B cell (primary cell): ENCODE measurements around the gene UBE2J1. TPM values are rescaled to one million over a fixed set of nuclear protein-coding genes. Genes with fewer than 3 reads are reported as not detected.

ENCODE experiments used
- ATAC-seq: fragments of 200-7000 bp; cut with Tn5 transposase; one replicate; pipeline ENCODE4 v1.10.0; 2021; ENCODE audit warnings: low read depth, mild to moderate bottlenecking, moderate number of reproducible peaks, moderate library complexity
- CTCF ChIA-PET: fragments of 350-600 bp; sonication (Branson Sonifier 250); formaldehyde crosslinking; loops from one replicate; lab custom pipeline; 2021; ENCODE audit warnings: antibody characterized with exemption, inconsistent platforms; lab: Charles Lee
- POLR2A ChIA-PET: fragments of 350-600 bp; sonication (Branson Sonifier 250); formaldehyde crosslinking; loops from one replicate; lab custom pipeline; 2021; ENCODE audit warnings: antibody characterized with exemption; lab: Charles Lee
- DNase-seq: peaks from one replicate; pipeline ENCODE4 v3.0.0; 2013
- H2AFZ ChIP-seq: 2 replicates; pipeline ENCODE4 v1.6.1; 2012; ENCODE audit warnings: mild to moderate bottlenecking, low read depth, low read length; ENCODE audit not compliant: insufficient read depth, poor library complexity, severe bottlenecking
- H3K27ac ChIP-seq, 2 donors: 1 replicate in 1 of 2; 2 replicates in 1 of 2; pipeline ENCODE4 v1.5.1; 2012 to 2013; ENCODE audit warnings: low read length in 2 of 2, mild to moderate bottlenecking in 2 of 2, moderate library complexity in 1 of 2
- H3K27me3 ChIP-seq, 4 experiments: fragments of 200-600 bp in 1 of 4; sonication (generic) in 1 of 4; replicated peaks in 1 of 4; 1 replicate in 2 of 4; 2 replicates in 2 of 4; pipeline versions ENCODE4 v1.6.1 to v1.7.0; 2013 to 2016; ENCODE audit warnings: low read length in 3 of 4, mild to moderate bottlenecking in 2 of 4, mixed read lengths in 1 of 4, moderate library complexity in 1 of 4; ENCODE audit not compliant: insufficient read depth in 4 of 4, control insufficient read depth in 3 of 4; ENCODE audit errors: control extremely low read depth in 1 of 4
- H3K36me3 ChIP-seq, 2 experiments: replicated peaks in 1 of 2; 1 replicate in 1 of 2; 2 replicates in 1 of 2; pipeline versions ENCODE4 v1.6.1 to v1.7.1; 2013; ENCODE audit warnings: low read length in 1 of 2; ENCODE audit not compliant: insufficient read depth in 2 of 2, control insufficient read depth in 1 of 2; ENCODE audit errors: control extremely low read depth in 1 of 2, extremely low read depth in 1 of 2
- H3K4me1 ChIP-seq, 2 donors: fragments of 200-600 bp in 1 of 2; sonication (generic) in 1 of 2; 1 replicate in 1 of 2; 2 replicates in 1 of 2; pipeline versions ENCODE4 v1.5.1 to v1.6.1; 2013 to 2017; ENCODE audit warnings: low read length in 2 of 2; ENCODE audit not compliant: control insufficient read depth in 2 of 2, insufficient read depth in 2 of 2
- H3K4me2 ChIP-seq: replicated peaks from 2 replicates; pipeline ENCODE3; 2012; ENCODE audit warnings: mild to moderate bottlenecking, low read depth, low read length; ENCODE audit not compliant: poor library complexity, severe bottlenecking
- H3K4me3 ChIP-seq, 5 experiments: fragments of 200-600 bp in 1 of 5; sonication (generic) in 1 of 5; 1 replicate in 3 of 5; 2 replicates in 2 of 5; pipeline versions ENCODE4 v1.5.1 to v1.7.0; 2011 to 2016; ENCODE audit warnings: low read length in 4 of 5, mild to moderate bottlenecking in 4 of 5, low read depth in 2 of 5, control low read depth in 1 of 5, moderate library complexity in 1 of 5; ENCODE audit not compliant: insufficient read depth in 1 of 5; ENCODE audit errors: control extremely low read depth in 1 of 5, extremely low read depth in 1 of 5
- H3K79me2 ChIP-seq: fragments of 200-600 bp; sonication (generic); one replicate; pipeline ENCODE4 v1.6.0; 2016; ENCODE audit warnings: low read length; ENCODE audit not compliant: control insufficient read depth, insufficient read depth
- H3K9ac ChIP-seq: fragments of 200-600 bp; sonication (generic); 2 replicates; pipeline ENCODE4 v1.6.1; 2017; ENCODE audit warnings: mild to moderate bottlenecking, low read length, moderate library complexity
- H3K9me3 ChIP-seq, 3 donors: one replicate each; pipeline versions ENCODE4 v1.6.1 to v1.7.1; 2013; ENCODE audit warnings: low read length in 2 of 3; ENCODE audit not compliant: control insufficient read depth in 2 of 3, insufficient read depth in 1 of 3; ENCODE audit errors: control extremely low read depth in 1 of 3
- H4K20me1 ChIP-seq: 2 replicates; pipeline ENCODE4 v1.6.0; 2012; ENCODE audit warnings: mild to moderate bottlenecking, low read length; ENCODE audit not compliant: insufficient read depth, control insufficient read depth, poor library complexity, severe bottlenecking
- H3K27ac Mint-ChIP-seq: one replicate; pipeline ENCODE4 v1.8.0; 2021; ENCODE audit warnings: mixed read lengths
- H3K27me3 Mint-ChIP-seq: one replicate; pipeline ENCODE4 v1.8.0; 2021; ENCODE audit warnings: mixed read lengths
- H3K4me1 Mint-ChIP-seq: one replicate; pipeline ENCODE4 v1.8.0; 2021; ENCODE audit warnings: mixed read lengths
- H3K4me3 Mint-ChIP-seq: one replicate; pipeline ENCODE4 v1.8.0; 2021; ENCODE audit warnings: mixed read lengths
- H3K9me3 Mint-ChIP-seq: one replicate; pipeline ENCODE4 v1.8.0; 2022; ENCODE audit warnings: mixed read lengths; ENCODE audit not compliant: insufficient read depth
- CTCF ChIP-seq: fragments of 200-600 bp; IDR thresholded peaks from one replicate; pipeline ENCODE4 v1.8.0; 2022; ENCODE audit warnings: antibody characterized with exemption, mild to moderate bottlenecking
- EZH2 ChIP-seq: IDR thresholded peaks from 2 replicates; pipeline ENCODE4 v1.6.1; 2012; ENCODE audit warnings: borderline replicate concordance, low read depth, mild to moderate bottlenecking, moderate library complexity, low read length; ENCODE audit not compliant: insufficient read depth, poor library complexity, severe bottlenecking
- WGBS: methylation state at CpG from one replicate; pipeline ENCODE4 v1.1.5; 2013; ENCODE audit warnings: missing lambda C conversion rate; ENCODE audit not compliant: insufficient coverage; 5-methylcytosine and 5-hydroxymethylcytosine counted together
- intact Hi-C: fragments of 100-400 bp; cut with micrococcal nuclease; formaldehyde crosslinking; loops from one replicate; pipeline ENCODE4 v1.10.0; 2022
- polyA plus RNA-seq: library from polyadenylated mRNA; depleted of rRNA; stranded (reverse); fragments of >200 nt; gene quantifications from 2 replicates; pipeline ENCODE4 v1.2.3, GENCODE V29; 2012
- total RNA-seq, 2 donors: library from RNA; stranded (reverse); fragments of 120-200 nt in 1 of 2; gene quantifications; 1 replicate in 1 of 2; 2 replicates in 1 of 2; pipeline versions ENCODE4 v1.2.3 to v1.2.4, GENCODE V29; 2013 to 2022

Gene UBE2J1
- total and polyA plus RNA-seq, 2 donors (not counting 1 experiment from before 2014, with no cell fraction given): 31.1 to 55.6 TPM

GRCh38 chr6:89386917-89387491 is 34.5 kb upstream of the UBE2J1 start:
- Histone ChIP-seq H2AFZ (no peak overlapping the region), H3K79me2 (no peaks in the 10 kb centered on the region), H3K9ac (no peak overlapping the region), H4K20me1 (no peaks in the 10 kb centered on the region), H3K36me3 (no peaks in the 10 kb centered on the region), H3K27ac (no peak overlapping the region), H3K27me3 (peaks cover 0 to 18% (median 9%) of the 10 kb centered on the region in 4 experiments), H3K9me3 (peaks cover 0 to 4% (median 0%) of the 10 kb centered on the region in 3 donors), H3K4me2 (peak overlapping the region; percentile 6), H3K4me1 (peaks cover 12 to 14% of the 10 kb centered on the region in 2 donors), H3K4me3 (no peak overlapping the region)
- DNase-seq (no peak), ATAC-seq (no peak)
- Mint-ChIP-seq H3K9me3 (no peaks in the 10 kb centered on the region), H3K27me3 (peaks cover 16% of the 10 kb centered on the region), H3K4me1 (peaks cover 13% of the 10 kb centered on the region), H3K27ac (peak overlapping the region; percentile 29), H3K4me3 (peak overlapping the region; percentile 50)
- no peak for TF ChIP-seq CTCF
- no peak for TF ChIP-seq EZH2
- WGBS: 60% methylated on average over 1 of the region's 6 CpGs
- POLR2A ChIA-PET: interaction anchor here (0.6 kb wide), 1 partner anchor 27 kb away, joined by 3 read pairs; no protein-coding TSS in a partner anchor
- CTCF ChIA-PET: interaction anchor here (1.4 kb wide), 1 partner anchor 15 kb away, joined by 5 read pairs; no protein-coding TSS in a partner anchor
- intact Hi-C loops: no loop called here

GRCh38 chr6:89385846-89386245 is 33.3 kb upstream of the UBE2J1 start:
- no peak for ATAC-seq
- TF ChIP-seq CTCF (no peak), EZH2 (no peak)
- no peak overlapping the region for H3K9ac ChIP-seq
- H3K36me3 ChIP-seq: no peaks in the 10 kb centered on the region
- H3K27me3 ChIP-seq: peaks cover 0 to 18% (median 9%) of the 10 kb centered on the region in 4 experiments
- intact Hi-C loops: no loop called here
- no peak for DNase-seq
- no peak overlapping the region for H2AFZ ChIP-seq
- H3K4me2 ChIP-seq: no peak overlapping the region
- CTCF ChIA-PET: interaction anchor here (1.2 kb wide), 1 partner anchor 17 kb away, joined by 4 read pairs; no protein-coding TSS in a partner anchor
- POLR2A ChIA-PET: no interaction called here
- H3K79me2 ChIP-seq: no peaks in the 10 kb centered on the region
- H3K4me3 Mint-ChIP-seq: no peak overlapping the region
- WGBS: 95% methylated on average over 7 of the region's 7 CpGs
- peaks cover 13% of the 10 kb centered on the region for H3K4me1 Mint-ChIP-seq
- peaks cover 13% of the 10 kb centered on the region for H3K27me3 Mint-ChIP-seq
- no peaks in the 10 kb centered on the region for H4K20me1 ChIP-seq
- H3K27ac ChIP-seq: no peak overlapping the region
- no peak overlapping the region for H3K4me3 ChIP-seq
- no peaks in the 10 kb centered on the region for H3K9me3 Mint-ChIP-seq
- peaks cover 12 to 14% of the 10 kb centered on the region in 2 donors for H3K4me1 ChIP-seq
- H3K9me3 ChIP-seq: no peaks in the 10 kb centered on the region
- no peak overlapping the region for H3K27ac Mint-ChIP-seq
